Measurements from ENCODE around the gene CDK14. TPM values are rescaled to one million over a fixed set of nuclear protein-coding genes. Genes with fewer than 3 reads are reported as not detected.

The CDK14 gene
- total RNA-seq, 4 donors from 2014 or later = 1.1 to 12.7 (median 5.8) TPM

DNA sequence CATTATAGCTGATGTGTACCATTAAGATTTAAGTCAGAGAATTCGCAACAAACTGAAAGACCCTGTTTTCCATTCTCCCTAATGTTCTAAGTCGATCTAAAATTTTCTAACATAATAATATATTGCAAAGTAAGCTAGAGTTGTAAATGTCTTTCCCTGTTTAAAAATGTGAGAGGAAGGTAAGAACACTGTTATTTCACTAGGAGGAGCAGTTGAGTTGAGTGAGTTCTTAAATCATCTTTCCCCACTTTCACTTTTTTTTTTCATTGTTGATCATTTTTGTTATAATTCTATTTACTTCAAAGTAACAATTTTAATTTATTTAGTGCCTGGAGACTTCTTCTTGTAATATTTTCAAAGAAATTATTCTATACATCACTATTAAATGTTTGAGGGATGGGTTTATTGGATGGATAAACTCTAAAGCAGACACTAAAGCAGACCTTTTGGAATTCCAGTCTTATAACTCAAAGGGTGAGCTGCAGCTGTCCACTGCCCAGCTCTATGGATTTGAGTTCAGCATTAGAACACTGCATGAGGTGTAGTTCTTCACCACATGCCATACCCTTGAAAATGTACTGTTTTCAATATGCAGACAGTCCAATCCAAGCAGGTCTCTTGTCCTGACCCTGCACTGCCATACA is 486.9 kb downstream of the CDK14 start:
- intact Hi-C loops (cut with DNase I; ENCODE audit: low total_unique reads) = loop anchor here (10.0 kb wide), 2 partner anchors 552 to 702 kb away; no protein-coding TSS in a partner anchor
- WGBS, 2 donors = 43 to 48% methylated on average over 2 of the region's 2 CpGs

DNA sequence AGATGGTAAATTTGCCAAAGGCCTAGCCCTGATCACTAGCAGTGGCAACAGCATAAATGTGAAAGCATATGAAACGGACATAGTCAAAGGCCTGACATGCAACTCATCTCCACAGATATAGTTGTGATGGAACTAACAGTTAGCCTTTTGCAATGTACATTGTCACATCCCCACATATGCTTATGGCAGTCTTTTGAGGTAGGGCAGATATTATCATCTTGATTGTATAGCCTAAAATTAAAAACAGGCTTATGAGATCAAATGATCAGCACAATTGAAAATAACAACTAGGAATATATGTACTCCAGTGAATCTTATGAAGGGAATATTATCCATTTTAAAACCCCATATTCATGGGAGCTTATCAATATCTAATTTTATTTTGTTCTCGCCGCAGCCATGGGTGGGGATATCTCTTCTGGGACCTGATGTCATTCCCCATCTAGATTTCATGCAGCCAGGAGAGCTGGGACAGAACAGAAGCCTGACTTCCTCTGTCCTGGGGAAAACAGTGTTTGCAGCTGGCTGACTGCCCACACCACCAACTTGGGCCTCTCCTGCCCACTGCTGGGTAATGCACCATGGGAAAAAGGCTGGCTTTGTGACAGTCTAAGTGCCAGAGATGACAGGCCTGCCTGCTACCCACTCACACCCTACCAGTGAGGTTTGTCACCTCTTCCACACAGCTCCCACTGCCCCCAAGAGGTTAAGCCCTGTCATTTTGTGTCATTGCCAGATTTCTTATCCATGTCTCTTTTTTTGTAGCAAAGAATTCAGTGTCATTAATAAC is 487.9 kb downstream of the CDK14 start:
- intact Hi-C loops (cut with DNase I; ENCODE audit: low total_unique reads) = loop anchor here (10.0 kb wide), 2 partner anchors 551 to 701 kb away; no protein-coding TSS in a partner anchor
- DNase-seq (ENCODE audit: low spot score in 2 of 2) = no peak
- no peak overlapping the region for H3K4me3 ChIP-seq (ENCODE audit: low read depth, poor library complexity, severe bottlenecking)
- no peak for TF ChIP-seq POLR2A (IDR thresholded peaks at IDR 0.05)
- TF ChIP-seq, protein P1, sequence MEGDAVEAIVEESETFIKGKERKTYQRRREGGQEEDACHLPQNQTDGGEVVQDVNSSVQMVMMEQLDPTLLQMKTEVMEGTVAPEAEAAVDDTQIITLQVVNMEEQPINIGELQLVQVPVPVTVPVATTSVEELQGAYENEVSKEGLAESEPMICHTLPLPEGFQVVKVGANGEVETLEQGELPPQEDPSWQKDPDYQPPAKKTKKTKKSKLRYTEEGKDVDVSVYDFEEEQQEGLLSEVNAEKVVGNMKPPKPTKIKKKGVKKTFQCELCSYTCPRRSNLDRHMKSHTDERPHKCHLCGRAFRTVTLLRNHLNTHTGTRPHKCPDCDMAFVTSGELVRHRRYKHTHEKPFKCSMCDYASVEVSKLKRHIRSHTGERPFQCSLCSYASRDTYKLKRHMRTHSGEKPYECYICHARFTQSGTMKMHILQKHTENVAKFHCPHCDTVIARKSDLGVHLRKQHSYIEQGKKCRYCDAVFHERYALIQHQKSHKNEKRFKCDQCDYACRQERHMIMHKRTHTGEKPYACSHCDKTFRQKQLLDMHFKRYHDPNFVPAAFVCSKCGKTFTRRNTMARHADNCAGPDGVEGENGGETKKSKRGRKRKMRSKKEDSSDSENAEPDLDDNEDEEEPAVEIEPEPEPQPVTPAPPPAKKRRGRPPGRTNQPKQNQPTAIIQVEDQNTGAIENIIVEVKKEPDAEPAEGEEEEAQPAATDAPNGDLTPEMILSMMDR (IDR thresholded peaks at IDR 0.05) = no peak
- WGBS, 2 donors = 52 to 86% methylated on average over 3 of the region's 3 CpGs

More for the DNA sequence above, 486.9 kb downstream of the CDK14 start:
- DNase-seq (ENCODE audit: low spot score in 2 of 2) = no peak
- H3K4me3 ChIP-seq (ENCODE audit: low read depth, poor library complexity, severe bottlenecking) = no peak overlapping the region
- no peak for TF ChIP-seq POLR2A (IDR thresholded peaks at IDR 0.05)
- TF ChIP-seq, protein P1 (IDR thresholded peaks at IDR 0.05) = no peak

DNA sequence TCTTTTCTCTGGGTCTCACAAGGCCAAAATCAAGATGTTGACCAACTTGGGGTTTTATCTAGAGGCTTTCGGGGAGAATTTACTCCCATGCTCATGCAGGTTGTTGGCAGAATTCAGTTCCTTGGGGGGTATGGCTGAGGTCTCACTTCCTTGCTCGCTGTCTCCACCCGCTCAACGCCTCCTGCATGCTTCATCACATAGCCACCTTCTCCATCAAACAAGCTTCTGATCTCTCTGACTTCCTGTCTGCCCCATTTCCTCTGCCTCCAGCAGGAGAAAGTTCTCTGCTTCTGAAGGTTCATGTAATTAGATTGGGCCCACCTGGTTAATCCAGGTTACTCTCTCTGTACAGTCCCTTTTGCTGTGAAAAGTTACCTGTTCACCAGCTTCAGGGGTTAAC is 489.1 kb downstream of the CDK14 start:
- H3K4me3 ChIP-seq (ENCODE audit: low read depth, poor library complexity, severe bottlenecking) = no peak overlapping the region
- DNase-seq (ENCODE audit: low spot score in 2 of 2) = no peak
- 72 to 91% methylated on average over 4 of the region's 4 CpGs for WGBS, 2 donors
- TF ChIP-seq POLR2A (IDR thresholded peaks at IDR 0.05) = no peak
- TF ChIP-seq, protein P1 (IDR thresholded peaks at IDR 0.05) = no peak
- intact Hi-C loops (cut with DNase I; ENCODE audit: low total_unique reads) = loop anchor here (10.0 kb wide), 2 partner anchors 550 to 700 kb away; no protein-coding TSS in a partner anchor

DNA sequence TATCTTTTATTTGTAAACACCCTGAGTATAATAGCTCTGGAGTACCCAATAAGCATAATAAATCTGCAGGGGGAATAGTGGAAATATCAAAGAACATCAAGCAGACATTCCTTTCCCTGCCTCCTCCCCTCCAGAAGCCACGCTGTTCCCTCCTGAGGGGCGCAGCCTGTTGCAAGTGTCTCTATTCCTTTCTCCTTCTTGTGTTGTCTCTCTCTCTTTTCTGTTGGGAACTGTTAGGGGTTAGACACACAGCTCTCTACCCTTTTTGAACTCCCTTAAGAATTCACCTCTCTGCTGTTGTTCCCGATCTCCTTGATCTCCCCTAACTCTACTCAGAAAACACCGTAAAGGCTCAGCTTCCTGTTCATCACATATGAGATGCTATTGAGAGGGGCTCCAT is 490.1 kb downstream of the CDK14 start:
- no peak overlapping the region for H3K4me3 ChIP-seq (ENCODE audit: low read depth, poor library complexity, severe bottlenecking)
- TF ChIP-seq POLR2A (IDR thresholded peaks at IDR 0.05) = no peak
- TF ChIP-seq, protein P1 (IDR thresholded peaks at IDR 0.05) = no peak
- intact Hi-C loops (cut with DNase I; ENCODE audit: low total_unique reads) = loop anchor here (10.0 kb wide), 2 partner anchors 549 to 699 kb away; no protein-coding TSS in a partner anchor
- WGBS, 2 donors = 90 to 91% methylated on average over 4 of the region's 4 CpGs
- no peak for DNase-seq (ENCODE audit: low spot score in 2 of 2)

DNA sequence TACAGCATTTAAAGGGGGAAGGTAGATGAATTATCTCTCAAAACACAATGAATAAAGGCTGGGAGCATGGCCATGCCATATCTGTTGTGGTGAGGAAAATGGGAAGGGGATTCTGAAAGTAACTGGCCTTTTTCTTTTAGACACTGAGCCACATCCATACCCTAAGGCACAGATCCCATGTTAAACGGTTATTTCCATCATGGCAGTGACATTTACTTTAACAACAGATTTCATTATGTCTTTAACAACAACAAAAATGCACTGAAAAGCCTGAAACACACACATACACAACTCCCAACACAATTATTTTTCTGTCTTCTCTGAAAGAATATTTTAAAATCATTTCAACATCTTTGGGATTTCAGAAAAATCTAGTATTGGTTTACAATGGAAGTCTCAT is 492.0 kb downstream of the CDK14 start:
- DNase-seq (ENCODE audit: low spot score in 2 of 2) = no peak
- intact Hi-C loops (cut with DNase I; ENCODE audit: low total_unique reads) = loop anchor here (10.0 kb wide), 2 partner anchors 547 to 697 kb away; no protein-coding TSS in a partner anchor
- TF ChIP-seq, protein P1 (IDR thresholded peaks at IDR 0.05) = no peak
- no peak for TF ChIP-seq POLR2A (IDR thresholded peaks at IDR 0.05)
- H3K4me3 ChIP-seq (ENCODE audit: low read depth, poor library complexity, severe bottlenecking) = no peak overlapping the region
- 48 to 51% methylated on average over 1 of the region's 1 CpG for WGBS, 2 donors
